Measurements from ENCODE around the gene VIL1. TPM values are rescaled to one million over a fixed set of nuclear protein-coding genes. Genes with fewer than 3 reads are reported as not detected.
A peak's percentile ranks its signal among the peaks of the same experiment; 100 is the strongest.

Gene VIL1
- total RNA-seq, 1 donor from 2014 or later: not detected

DNA sequence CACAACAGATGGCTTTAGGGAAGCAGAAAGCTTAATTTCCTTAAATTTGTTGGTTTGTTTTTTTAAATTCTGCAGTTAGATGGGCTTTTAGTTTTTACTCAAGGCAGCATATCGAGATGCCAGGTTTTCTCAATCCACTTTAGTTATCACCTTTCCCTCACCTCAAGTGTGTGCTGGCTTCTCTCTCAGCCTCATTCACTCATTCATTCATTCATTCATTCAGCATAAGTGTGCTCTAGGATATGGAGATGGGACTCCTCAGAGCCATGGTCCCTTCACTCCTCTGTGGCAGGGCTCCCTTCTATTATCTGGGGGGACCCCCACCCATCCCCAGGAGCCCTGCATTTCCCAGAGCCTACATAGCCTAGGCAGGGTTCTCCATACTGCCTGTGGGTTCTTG lies 19.0 kb downstream of the VIL1 start:
- no peaks in the 10 kb centered on the region for H3K9me3 Mint-ChIP-seq
- H3K36me3 Mint-ChIP-seq (ENCODE audit: low read depth): no peaks in the 10 kb centered on the region
- no peaks in the 10 kb centered on the region for H3K27me3 Mint-ChIP-seq (ENCODE audit: low read depth)
- peaks cover 6% of the 10 kb centered on the region for H3K4me1 Mint-ChIP-seq
- no peak for DNase-seq (ENCODE audit: low read depth, low spot score)
- TF ChIP-seq, protein P1, sequence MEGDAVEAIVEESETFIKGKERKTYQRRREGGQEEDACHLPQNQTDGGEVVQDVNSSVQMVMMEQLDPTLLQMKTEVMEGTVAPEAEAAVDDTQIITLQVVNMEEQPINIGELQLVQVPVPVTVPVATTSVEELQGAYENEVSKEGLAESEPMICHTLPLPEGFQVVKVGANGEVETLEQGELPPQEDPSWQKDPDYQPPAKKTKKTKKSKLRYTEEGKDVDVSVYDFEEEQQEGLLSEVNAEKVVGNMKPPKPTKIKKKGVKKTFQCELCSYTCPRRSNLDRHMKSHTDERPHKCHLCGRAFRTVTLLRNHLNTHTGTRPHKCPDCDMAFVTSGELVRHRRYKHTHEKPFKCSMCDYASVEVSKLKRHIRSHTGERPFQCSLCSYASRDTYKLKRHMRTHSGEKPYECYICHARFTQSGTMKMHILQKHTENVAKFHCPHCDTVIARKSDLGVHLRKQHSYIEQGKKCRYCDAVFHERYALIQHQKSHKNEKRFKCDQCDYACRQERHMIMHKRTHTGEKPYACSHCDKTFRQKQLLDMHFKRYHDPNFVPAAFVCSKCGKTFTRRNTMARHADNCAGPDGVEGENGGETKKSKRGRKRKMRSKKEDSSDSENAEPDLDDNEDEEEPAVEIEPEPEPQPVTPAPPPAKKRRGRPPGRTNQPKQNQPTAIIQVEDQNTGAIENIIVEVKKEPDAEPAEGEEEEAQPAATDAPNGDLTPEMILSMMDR (conservative IDR thresholded peaks at IDR 0.05): no peak
- no peak overlapping the region for H3K27ac Mint-ChIP-seq (ENCODE audit: unreplicated experiment)
- no peak overlapping the region for H3K4me3 Mint-ChIP-seq

DNA sequence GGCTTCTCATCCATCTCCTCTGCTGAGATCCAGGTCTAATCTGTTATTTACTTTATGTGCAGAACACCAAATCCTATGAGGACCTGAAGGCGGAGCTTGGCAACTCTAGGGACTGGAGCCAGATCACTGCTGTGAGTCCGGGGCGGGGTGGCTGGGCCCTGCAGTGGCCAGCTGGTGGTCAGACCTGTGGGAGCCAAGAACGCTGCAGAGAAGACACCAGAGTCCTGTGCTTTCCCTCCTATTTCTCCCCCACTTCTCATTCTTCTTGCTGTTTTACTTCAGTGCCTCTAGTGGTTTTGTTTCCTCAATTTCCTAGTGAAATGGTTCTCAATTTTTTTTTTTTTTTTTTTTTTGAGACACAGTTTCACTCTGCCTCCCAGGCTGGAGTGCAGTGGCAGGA lies 19.7 kb downstream of the VIL1 start:
- DNase-seq (ENCODE audit: low read depth, low spot score): no peak
- Mint-ChIP-seq H3K36me3 (ENCODE audit: low read depth) (no peaks in the 10 kb centered on the region), H3K27me3 (ENCODE audit: low read depth) (no peaks in the 10 kb centered on the region), H3K9me3 (no peaks in the 10 kb centered on the region), H3K27ac (ENCODE audit: unreplicated experiment) (no peak overlapping the region), H3K4me1 (peaks cover 6% of the 10 kb centered on the region), H3K4me3 (no peak overlapping the region)
- TF ChIP-seq, protein P1 (conservative IDR thresholded peaks at IDR 0.05): no peak

DNA sequence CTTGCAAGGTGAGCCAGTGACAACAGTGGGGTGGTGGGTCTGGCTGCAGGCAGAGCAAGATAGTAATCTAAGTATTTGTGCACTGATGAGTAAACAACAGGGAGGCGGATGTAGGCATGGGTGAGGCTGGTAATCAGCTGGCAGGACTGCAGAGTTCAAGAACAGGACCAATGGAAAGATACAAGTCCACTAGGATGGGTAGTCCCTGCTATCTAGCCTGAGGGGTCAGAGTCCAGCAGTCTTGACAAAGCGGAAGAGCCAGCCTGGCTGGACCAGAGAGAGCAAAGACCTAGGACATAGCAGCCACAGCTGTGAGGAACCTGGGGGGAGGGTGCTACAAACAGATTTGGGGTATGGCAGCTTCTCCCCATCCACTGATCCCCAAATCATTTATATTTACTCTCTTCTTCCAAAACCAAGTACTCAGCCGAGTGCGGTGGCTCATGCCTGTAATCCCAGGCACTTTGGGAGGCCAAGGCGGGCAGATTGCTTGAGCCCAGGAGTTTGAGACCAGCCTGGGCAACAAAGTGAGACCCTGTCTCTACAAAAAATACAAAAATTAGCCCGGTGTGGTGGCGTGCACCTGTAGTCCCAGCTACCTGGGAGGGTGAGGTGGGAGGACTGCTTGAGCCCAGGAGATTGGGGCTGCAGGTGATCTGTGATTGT lies 25.9 kb downstream of the VIL1 start:
- H3K27me3 Mint-ChIP-seq (ENCODE audit: low read depth): no peaks in the 10 kb centered on the region
- TF ChIP-seq, protein P1 (conservative IDR thresholded peaks at IDR 0.05): no peak
- H3K4me3 Mint-ChIP-seq: no peak overlapping the region
- peaks cover 3% of the 10 kb centered on the region for H3K4me1 Mint-ChIP-seq
- no peaks in the 10 kb centered on the region for H3K9me3 Mint-ChIP-seq
- H3K36me3 Mint-ChIP-seq (ENCODE audit: low read depth): peaks cover 9% of the 10 kb centered on the region
- no peak for DNase-seq (ENCODE audit: low read depth, low spot score)
- H3K27ac Mint-ChIP-seq (ENCODE audit: unreplicated experiment): peak overlapping the region; percentile 16

DNA sequence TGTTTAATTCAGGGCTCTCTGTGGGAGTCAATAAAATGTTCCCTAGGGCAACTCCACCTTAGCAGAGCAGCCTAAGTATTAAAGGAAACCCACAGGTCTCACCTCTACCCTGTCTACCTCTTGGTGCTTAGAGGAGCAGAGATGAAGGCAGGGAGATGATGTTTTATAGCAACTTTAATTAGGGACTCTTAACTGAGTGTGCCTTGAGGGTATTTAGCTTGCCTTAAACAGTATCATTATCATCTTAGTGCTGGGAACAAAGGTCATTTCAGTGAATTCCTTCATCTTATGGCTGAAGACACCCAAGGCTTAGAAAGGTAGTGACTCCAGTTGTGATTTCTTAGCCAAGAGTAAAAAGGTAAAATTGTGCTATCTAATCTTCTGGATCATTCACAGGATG lies 26.7 kb downstream of the VIL1 start:
- Mint-ChIP-seq H3K9me3 (no peaks in the 10 kb centered on the region), H3K27ac (ENCODE audit: unreplicated experiment) (no peak overlapping the region), H3K36me3 (ENCODE audit: low read depth) (peaks cover 9% of the 10 kb centered on the region), H3K4me3 (no peak overlapping the region), H3K4me1 (peaks cover 3% of the 10 kb centered on the region), H3K27me3 (ENCODE audit: low read depth) (no peaks in the 10 kb centered on the region)
- DNase-seq (ENCODE audit: low read depth, low spot score): no peak
- TF ChIP-seq, protein P1 (conservative IDR thresholded peaks at IDR 0.05): no peak

DNA sequence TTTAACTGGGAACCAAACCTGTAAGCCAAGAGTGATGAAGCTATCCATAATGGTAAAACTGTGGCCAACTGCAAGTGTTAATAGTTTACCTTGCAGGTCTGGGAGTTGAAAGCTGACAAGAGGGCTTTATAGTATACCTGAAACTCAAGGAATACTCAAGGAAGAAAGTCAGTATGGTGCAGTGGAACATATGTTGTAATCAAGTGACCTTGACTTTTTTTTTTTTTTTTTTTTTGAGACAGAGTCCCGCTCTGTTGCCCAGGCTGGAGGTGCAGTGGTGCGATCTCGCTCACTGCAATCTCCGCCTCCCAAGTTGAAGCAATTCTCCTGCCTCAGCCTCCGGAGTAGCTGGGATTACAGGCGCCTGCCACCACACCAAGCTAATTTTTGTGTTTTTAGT lies 27.6 kb downstream of the VIL1 start:
- no peak for DNase-seq (ENCODE audit: low read depth, low spot score)
- TF ChIP-seq, protein P1 (conservative IDR thresholded peaks at IDR 0.05): no peak
- Mint-ChIP-seq H3K9me3 (no peaks in the 10 kb centered on the region), H3K4me3 (no peak overlapping the region), H3K4me1 (peaks cover 3% of the 10 kb centered on the region), H3K36me3 (ENCODE audit: low read depth) (peaks cover 9% of the 10 kb centered on the region), H3K27ac (ENCODE audit: unreplicated experiment) (no peak overlapping the region), H3K27me3 (ENCODE audit: low read depth) (no peaks in the 10 kb centered on the region)

All from neural crest cell (in vitro differentiated cells).